ENCODE results near the gene NCOA7.
"Not testable (repeated sequence)": the region's sequence is repeated elsewhere in the genome, so short reads cannot be mapped to it uniquely, and the experiment has no call there.

Gene NCOA7

DNA sequence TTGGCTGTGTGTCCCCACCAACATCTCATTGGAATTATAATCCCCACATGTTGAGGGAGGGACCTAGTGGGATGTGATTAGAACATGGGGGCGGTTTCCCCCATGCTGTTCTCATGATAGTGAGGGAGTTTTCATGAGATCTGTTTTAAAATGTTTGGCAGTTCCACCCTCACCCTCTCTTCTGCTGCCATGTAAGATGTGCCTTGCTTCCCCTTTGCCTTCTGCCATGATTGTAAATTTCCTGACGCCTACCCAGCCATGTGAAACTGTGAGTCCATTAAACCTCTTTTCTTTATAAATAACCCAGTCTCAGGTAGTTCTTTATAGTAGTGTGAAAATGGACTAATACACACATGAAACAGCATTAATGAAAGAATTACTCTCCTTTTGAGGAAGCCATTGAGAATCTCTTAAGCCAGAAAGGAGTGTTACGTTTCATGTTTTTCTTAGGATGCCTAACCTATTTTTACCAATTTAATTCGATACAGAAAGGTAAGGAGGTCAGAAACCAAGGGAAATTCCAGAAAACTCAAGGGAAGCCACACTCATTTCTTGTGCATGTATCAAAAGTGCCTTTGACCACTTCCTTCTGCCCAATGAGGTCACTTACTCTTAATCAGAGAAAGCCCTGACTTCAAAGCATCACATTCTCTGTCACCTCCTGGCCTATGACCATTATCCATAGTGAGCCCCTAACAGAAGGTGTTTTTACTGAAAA is 141.1 kb downstream of the NCOA7 start:
- DNase-seq (ENCODE audit: low spot score in 2 of 2): no peak
- no peaks in the 10 kb centered on the region for H3K27me3 ChIP-seq (ENCODE audit: low read depth)
- no peaks in the 10 kb centered on the region; the same call in 1 of the 2 replicates for H3K36me3 ChIP-seq (replicated peaks)
- no peaks in the 10 kb centered on the region for H3K9me3 ChIP-seq
- in situ Hi-C loops (cut with MboI; ENCODE audit: low sequenced_read_pairs): no loop called here
- no peak overlapping the region for H3K4me3 ChIP-seq
- H3K4me1 ChIP-seq: no peaks in the 10 kb centered on the region

DNA sequence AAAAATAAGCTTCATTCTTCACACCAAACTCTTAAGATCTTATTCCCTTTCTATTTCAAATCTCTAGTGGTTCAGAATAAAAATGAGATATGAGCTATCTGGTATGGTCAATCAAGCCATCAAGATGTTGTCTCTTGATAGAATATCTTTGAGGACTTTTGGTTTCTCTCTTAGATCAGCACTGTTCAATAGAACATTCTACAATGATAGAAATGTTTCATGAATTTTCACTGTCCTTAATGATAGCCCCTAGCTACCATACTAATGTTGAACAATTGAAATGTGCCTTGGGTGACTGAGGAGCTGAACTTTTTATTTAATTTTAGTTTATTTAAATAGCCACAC is 141.7 kb downstream of the NCOA7 start:
- H3K9me3 ChIP-seq: no peaks in the 10 kb centered on the region
- H3K4me1 ChIP-seq: no peaks in the 10 kb centered on the region
- H3K4me3 ChIP-seq: no peak overlapping the region
- no peaks in the 10 kb centered on the region; the same call in 1 of the 2 replicates for H3K36me3 ChIP-seq (replicated peaks)
- DNase-seq (ENCODE audit: low spot score in 2 of 2): no peak
- no peaks in the 10 kb centered on the region for H3K27me3 ChIP-seq (ENCODE audit: low read depth)
- in situ Hi-C loops (cut with MboI; ENCODE audit: low sequenced_read_pairs): no loop called here

- H3K36me3 ChIP-seq (replicated peaks); H3K27me3 ChIP-seq (ENCODE audit: low read depth); H3K4me3 ChIP-seq; DNase-seq (ENCODE audit: low spot score in 2 of 2); H3K4me1 ChIP-seq; H3K9me3 ChIP-seq; in situ Hi-C loops (cut with MboI; ENCODE audit: low sequenced_read_pairs): not testable (repeated sequence)
Observed at GRCh38 chr6:125935520-125935919, 144.8 kb downstream of the NCOA7 start.

DNA sequence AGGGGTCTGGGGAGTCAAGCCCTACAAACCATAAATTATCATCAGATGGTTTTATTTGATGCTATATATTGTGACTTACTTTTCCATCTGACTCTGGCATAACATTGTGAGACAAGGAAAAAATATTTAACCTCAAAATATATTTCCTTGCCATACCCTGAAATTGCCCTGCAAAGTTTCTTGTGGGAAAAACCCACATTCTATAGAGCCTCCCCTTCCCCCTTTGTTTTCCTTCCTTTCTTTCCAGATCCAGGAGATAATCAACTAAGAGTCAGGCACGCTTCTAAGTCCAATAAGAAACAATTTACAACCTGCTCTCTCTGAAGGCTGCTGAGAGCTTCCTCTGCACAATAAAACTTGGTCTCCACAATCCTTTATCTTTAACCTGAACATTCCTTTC is 148.3 kb downstream of the NCOA7 start:
- Histone ChIP-seq H3K4me1 (no peaks in the 10 kb centered on the region; the same call in 1 of the 2 replicates), H3K9me3 (no peaks in the 10 kb centered on the region), H3K36me3 (replicated peaks) (no peaks in the 10 kb centered on the region), H3K27me3 (ENCODE audit: low read depth) (no peaks in the 10 kb centered on the region; the same call in 1 of the 2 replicates), H3K4me3 (no peak overlapping the region)
- DNase-seq (ENCODE audit: low spot score in 2 of 2): no peak
- in situ Hi-C loops (cut with MboI; ENCODE audit: low sequenced_read_pairs): no loop called here

DNA sequence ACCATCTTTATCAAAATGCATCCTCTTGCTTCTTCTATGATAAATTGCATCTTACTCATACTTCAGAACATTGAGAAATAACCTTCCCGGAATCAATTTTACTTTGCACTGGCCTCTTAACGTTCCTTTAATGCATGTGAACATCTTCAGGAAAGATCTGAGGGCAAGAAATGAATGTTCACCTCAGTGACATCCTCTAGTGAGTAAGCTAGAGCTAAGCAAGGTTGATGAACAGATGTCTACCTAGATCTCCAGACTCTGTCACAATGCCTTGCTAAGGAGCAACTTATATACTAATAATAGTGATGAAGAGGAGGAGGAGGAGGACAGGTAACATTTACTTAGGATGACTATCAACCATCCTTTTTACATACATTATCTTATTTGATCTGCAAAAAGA is 149.0 kb downstream of the NCOA7 start:
- in situ Hi-C loops (cut with MboI; ENCODE audit: low sequenced_read_pairs): no loop called here

DNA sequence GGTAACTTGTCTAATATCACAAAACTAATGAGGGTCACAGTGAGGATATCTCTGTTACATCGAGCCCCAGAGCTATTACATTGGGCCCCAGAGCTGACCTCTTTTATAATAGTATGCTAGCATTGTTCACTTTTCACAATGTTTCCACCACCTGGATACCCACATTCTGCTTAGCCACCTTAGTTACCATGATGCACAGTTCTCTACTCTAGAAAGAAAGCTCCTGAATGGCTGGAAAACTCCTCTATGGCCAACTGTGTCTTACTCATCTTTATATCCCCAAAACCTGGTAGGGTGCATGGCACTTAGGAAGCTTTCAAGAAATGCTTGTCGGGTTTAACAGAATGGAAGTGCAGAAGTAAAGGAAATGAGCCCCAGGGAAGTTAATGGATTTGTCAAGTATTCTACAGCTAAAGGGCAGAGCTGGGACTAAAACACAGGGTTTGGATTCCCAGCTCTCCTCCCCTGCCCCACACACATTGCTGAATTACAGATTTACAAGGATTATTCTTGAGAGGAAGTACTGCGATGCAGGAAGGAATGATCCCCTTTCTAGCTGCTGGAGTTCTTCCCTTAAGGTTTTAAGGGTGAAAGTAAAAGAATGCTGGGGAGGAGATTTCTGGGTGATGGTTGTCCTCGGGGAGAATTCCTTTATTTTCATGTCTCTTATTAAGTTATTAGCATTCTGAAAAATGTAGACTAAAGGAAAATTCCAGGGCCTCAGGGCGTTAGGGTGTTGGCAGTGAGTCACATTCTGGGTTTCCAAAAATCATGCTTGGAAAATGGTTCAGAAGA is 149.7 kb downstream of the NCOA7 start:
- no peak for DNase-seq (ENCODE audit: low spot score in 2 of 2)
- H3K9me3 ChIP-seq: no peaks in the 10 kb centered on the region
- in situ Hi-C loops (cut with MboI; ENCODE audit: low sequenced_read_pairs): no loop called here
- no peaks in the 10 kb centered on the region; the same call in 1 of the 2 replicates for H3K27me3 ChIP-seq (ENCODE audit: low read depth)
- H3K4me1 ChIP-seq: no peaks in the 10 kb centered on the region; the same call in 1 of the 2 replicates
- H3K4me3 ChIP-seq: no peak overlapping the region
- no peaks in the 10 kb centered on the region for H3K36me3 ChIP-seq (replicated peaks)

More for the DNA sequence above, 149.0 kb downstream of the NCOA7 start:
- Histone ChIP-seq H3K9me3 (no peaks in the 10 kb centered on the region), H3K27me3 (ENCODE audit: low read depth) (no peaks in the 10 kb centered on the region; the same call in 1 of the 2 replicates), H3K4me1 (no peaks in the 10 kb centered on the region; the same call in 1 of the 2 replicates), H3K4me3 (no peak overlapping the region), H3K36me3 (replicated peaks) (no peaks in the 10 kb centered on the region)
- no peak for DNase-seq (ENCODE audit: low spot score in 2 of 2)

DNA sequence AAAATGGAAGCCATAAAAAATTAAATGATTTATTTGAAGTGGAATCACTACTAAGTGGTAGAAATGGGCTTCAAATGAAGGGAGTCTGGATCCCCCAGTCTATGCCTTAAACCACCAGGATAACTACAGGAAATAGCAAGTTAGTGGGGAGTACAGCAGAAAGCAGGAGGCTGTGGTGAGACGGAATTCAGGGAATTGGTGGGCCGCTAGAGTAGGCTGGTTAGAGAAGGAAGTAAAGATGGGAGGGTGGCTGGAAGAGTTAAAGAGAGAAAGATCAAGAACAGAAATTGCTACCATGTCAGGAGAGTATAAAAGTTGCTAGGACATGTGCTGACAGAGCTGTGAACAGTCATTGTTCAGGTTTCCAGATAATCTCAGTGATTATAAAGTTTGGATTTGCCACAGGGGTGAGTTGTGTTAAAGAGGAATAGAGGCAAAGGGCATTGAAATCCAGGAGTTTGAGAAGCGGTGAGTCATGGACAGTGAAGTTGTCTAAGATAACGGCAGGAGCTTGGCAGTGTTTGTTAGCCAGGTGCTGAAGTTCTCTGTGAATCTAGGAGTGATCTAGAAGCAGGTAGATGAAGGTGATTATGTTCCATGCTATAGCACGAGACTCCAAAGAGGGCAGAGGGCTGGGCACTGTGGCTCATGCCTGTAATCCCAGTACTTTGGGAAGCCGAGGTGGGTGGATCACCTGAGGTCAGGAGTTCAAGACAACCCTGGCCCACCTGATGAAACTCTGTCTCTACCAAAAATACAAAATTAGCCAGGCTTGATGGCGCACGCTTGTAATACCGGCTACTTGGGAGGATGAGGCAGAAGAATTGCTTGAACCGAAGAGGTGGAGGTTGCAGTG is 152.1 kb downstream of the NCOA7 start:
- no peak overlapping the region for H3K4me3 ChIP-seq
- H3K27me3 ChIP-seq (ENCODE audit: low read depth): no peaks in the 10 kb centered on the region; the same call in 1 of the 2 replicates
- in situ Hi-C loops (cut with MboI; ENCODE audit: low sequenced_read_pairs): no loop called here
- H3K9me3 ChIP-seq: no peaks in the 10 kb centered on the region
- H3K4me1 ChIP-seq: no peaks in the 10 kb centered on the region; the same call in 1 of the 2 replicates
- no peaks in the 10 kb centered on the region for H3K36me3 ChIP-seq (replicated peaks)
- no peak for DNase-seq (ENCODE audit: low spot score in 2 of 2)

DNA sequence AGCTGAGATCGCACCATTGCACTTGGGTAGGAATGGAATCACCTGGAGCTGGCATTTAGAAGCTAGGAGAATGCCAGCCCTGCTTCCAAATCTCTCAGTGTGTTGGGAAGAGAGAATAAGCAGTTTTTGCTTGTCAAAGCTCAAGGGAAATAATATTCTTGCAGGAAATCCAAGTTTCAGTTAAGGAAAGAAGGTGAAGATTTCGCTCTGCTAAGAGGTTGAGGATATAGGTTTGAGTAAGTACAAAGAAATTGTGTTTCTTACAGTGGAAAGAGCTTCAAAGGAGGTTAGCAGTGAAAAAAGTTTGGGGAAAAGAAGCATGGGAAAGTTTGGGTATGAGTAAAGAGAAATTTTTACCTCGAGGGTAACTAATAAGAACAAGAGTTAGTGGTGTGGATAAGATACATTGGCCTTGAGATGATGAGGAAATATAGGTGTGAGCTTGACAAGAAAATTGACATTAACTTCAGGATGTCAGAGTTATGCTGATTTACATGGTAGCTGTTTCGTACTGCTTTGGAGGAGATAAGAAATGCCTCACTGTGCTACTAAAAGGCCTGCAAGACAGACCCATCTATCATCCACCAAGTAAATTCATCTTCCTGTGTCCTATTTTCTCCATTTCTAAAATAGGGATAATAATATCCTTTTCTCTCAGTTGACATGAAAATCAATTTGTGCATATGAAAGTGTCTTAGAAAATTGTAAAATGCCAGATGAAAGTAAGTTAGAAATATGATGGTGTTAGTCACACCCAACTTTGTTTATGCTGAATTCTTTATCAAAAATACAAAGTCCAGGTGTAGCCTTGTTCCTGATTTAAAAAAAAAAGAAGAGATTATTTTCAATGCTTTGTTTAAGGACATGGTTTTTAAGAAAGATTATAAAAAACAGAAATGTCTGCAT is 153.0 kb downstream of the NCOA7 start:
- no peaks in the 10 kb centered on the region for H3K36me3 ChIP-seq (replicated peaks)
- H3K4me1 ChIP-seq: no peaks in the 10 kb centered on the region; the same call in 1 of the 2 replicates
- H3K27me3 ChIP-seq (ENCODE audit: low read depth): no peaks in the 10 kb centered on the region; the same call in 1 of the 2 replicates
- in situ Hi-C loops (cut with MboI; ENCODE audit: low sequenced_read_pairs): no loop called here
- no peak for DNase-seq (ENCODE audit: low spot score in 2 of 2)
- no peaks in the 10 kb centered on the region for H3K9me3 ChIP-seq
- no peak overlapping the region for H3K4me3 ChIP-seq

GRCh38 chr6:125944434-125944816 is 153.7 kb downstream of the NCOA7 start:
- Histone ChIP-seq H3K9me3 (no peaks in the 10 kb centered on the region), H3K4me3 (no peak overlapping the region), H3K4me1 (no peaks in the 10 kb centered on the region; the same call in 1 of the 2 replicates), H3K27me3 (ENCODE audit: low read depth) (no peaks in the 10 kb centered on the region; the same call in 1 of the 2 replicates), H3K36me3 (replicated peaks) (no peaks in the 10 kb centered on the region)
- no peak for DNase-seq (ENCODE audit: low spot score in 2 of 2)
- in situ Hi-C loops (cut with MboI; ENCODE audit: low sequenced_read_pairs): no loop called here

DNA sequence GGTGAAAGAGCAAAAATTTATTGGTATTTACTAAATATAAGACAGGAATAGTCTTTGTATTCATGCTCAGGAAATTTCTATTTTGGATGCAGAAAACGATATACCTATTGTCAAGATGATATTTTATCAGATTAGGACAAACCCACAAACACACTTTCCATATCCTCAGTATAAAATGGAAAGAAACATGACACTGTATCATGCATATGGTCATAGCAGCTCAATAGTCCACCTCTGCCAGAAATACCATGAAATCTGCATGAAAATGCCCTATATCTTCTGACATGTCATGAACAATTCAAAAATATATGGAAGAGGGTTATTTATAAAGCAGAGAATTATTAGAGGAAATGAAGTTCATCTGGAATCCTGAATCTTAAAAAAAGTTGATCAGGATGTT is 154.1 kb downstream of the NCOA7 start:
- in situ Hi-C loops (cut with MboI; ENCODE audit: low sequenced_read_pairs): no loop called here
- Histone ChIP-seq H3K4me3 (no peak overlapping the region), H3K36me3 (replicated peaks) (no peaks in the 10 kb centered on the region), H3K27me3 (ENCODE audit: low read depth) (no peaks in the 10 kb centered on the region; the same call in 1 of the 2 replicates), H3K4me1 (no peaks in the 10 kb centered on the region; the same call in 1 of the 2 replicates), H3K9me3 (no peaks in the 10 kb centered on the region)
- DNase-seq (ENCODE audit: low spot score in 2 of 2): no peak

GRCh38 chr6:125945378-125946141 is 154.8 kb downstream of the NCOA7 start:
- DNase-seq (ENCODE audit: low spot score in 2 of 2): no peak
- Histone ChIP-seq H3K9me3 (no peaks in the 10 kb centered on the region), H3K36me3 (replicated peaks) (no peaks in the 10 kb centered on the region), H3K4me1 (no peaks in the 10 kb centered on the region), H3K4me3 (no peak overlapping the region), H3K27me3 (ENCODE audit: low read depth) (no peaks in the 10 kb centered on the region; the same call in 1 of the 2 replicates)
- in situ Hi-C loops (cut with MboI; ENCODE audit: low sequenced_read_pairs): no loop called here

GRCh38 chr6:125947615-125948014 is 156.9 kb downstream of the NCOA7 start:
- H3K36me3 ChIP-seq (replicated peaks): no peaks in the 10 kb centered on the region
- in situ Hi-C loops (cut with MboI; ENCODE audit: low sequenced_read_pairs): no loop called here
- no peak for DNase-seq (ENCODE audit: low spot score in 2 of 2)
- H3K9me3 ChIP-seq: no peaks in the 10 kb centered on the region
- H3K4me3 ChIP-seq: no peak overlapping the region
- H3K4me1 ChIP-seq: no peaks in the 10 kb centered on the region
- no peaks in the 10 kb centered on the region for H3K27me3 ChIP-seq (ENCODE audit: low read depth)
